ENCODE results near the gene IRF1. TPM values are rescaled to one million over a fixed set of nuclear protein-coding genes. Genes with fewer than 3 reads are reported as not detected.
A peak's percentile ranks its signal among the peaks of the same experiment; 100 is the strongest.

The IRF1 gene
- total and polyA plus RNA-seq, 4 donors: 32.9 to 141 (median 68.5) TPM

DNA sequence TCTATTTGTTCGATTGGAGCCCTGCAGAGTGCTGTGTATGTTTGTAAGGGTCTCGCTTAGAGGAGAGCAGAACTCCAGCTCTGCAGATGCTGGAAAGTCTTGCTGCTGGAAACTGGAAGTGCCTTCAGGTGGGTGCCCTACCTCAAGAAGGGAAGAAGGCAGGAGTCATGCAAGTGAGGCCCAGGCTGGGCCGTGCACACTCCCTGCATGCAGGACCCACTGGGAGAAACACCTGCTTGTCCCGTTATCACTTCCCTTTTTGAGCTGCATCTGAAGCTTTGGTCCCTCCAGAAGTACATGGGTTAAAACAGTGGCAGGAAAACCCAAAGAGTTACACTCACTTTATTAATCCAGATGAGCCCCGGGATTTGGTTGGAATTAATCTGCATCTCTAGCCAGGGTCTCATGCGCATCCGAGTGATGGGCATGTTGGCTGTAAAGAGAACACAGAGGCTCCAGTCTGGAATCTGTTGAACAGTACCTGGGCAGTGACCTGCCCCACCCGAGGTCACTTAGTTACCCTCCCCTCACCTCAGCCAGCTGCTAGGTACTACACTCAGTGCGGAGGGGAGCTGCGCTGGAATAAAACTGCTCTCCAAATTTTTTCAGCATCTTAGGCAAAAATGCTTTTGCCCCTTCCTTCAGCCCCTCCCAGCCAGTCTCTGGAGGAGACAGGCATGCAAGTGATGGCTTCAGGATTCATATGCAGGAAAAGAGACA is 1.4 kb downstream of the IRF1 start:
- peaks cover 0 to 40% (median 19%) of the 10 kb centered on the region in 5 donors for H3K4me1 ChIP-seq (ENCODE audit: control insufficient read depth in 5 of 5, insufficient read depth in 5 of 5, low read length in 5 of 5)
- ATAC-seq (ENCODE audit: insufficient read depth, low FRiP score): no peak
- TF ChIP-seq, protein P1, sequence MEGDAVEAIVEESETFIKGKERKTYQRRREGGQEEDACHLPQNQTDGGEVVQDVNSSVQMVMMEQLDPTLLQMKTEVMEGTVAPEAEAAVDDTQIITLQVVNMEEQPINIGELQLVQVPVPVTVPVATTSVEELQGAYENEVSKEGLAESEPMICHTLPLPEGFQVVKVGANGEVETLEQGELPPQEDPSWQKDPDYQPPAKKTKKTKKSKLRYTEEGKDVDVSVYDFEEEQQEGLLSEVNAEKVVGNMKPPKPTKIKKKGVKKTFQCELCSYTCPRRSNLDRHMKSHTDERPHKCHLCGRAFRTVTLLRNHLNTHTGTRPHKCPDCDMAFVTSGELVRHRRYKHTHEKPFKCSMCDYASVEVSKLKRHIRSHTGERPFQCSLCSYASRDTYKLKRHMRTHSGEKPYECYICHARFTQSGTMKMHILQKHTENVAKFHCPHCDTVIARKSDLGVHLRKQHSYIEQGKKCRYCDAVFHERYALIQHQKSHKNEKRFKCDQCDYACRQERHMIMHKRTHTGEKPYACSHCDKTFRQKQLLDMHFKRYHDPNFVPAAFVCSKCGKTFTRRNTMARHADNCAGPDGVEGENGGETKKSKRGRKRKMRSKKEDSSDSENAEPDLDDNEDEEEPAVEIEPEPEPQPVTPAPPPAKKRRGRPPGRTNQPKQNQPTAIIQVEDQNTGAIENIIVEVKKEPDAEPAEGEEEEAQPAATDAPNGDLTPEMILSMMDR (IDR thresholded peaks at IDR 0.05; ENCODE audit: control extremely low read depth, extremely low read depth): no peak
- peak in 1 of 3 donors; percentile 15 for DNase-seq
- no peaks in the 10 kb centered on the region for H3K27me3 ChIP-seq (ENCODE audit: control insufficient read depth in 3 of 3, insufficient read depth in 3 of 3, low read length in 2 of 3)
- peak overlapping the region; percentile 93 for H3K4me3 ChIP-seq
- H3K9me3 ChIP-seq (ENCODE audit: control insufficient read depth in 4 of 4, insufficient read depth in 3 of 4, low read length in 3 of 4): no peaks in the 10 kb centered on the region
- peak overlapping the region in 1 of 2 donors; percentile 56 for H3K9ac ChIP-seq (ENCODE audit: insufficient read depth in 1 of 2, low read length in 2 of 2)
- H3K36me3 ChIP-seq (ENCODE audit: control insufficient read depth in 4 of 4, insufficient read depth in 4 of 4, low read length in 4 of 4): peaks cover 4 to 34% (median 20%) of the 10 kb centered on the region in 4 donors
- peak overlapping the region; percentile 98 to 99 for H3K27ac ChIP-seq (ENCODE audit: low read depth in 1 of 2, low read length in 1 of 2)
- WGBS, 2 donors: 9 to 11% methylated on average over 10 of the region's 10 CpGs

DNA sequence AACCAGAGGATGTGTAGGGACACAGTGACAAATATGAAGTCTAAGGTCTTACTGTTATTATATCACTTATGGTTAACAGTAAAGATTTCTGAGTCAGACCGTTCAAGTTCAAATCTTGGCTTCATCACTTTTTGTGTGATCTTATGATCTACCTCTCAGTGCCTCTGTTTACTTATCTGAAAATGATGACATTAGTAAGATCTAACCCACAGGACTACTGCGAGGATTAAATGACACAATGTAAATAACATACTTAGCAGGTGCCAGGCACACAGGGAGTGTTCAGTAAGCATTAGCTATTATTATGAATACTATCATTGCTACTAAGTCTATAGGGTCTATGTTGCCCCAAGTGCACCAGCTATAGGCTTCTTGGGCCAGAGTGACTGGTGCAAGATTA is 2.0 kb downstream of the IRF1 start:
- Histone ChIP-seq H3K9ac (ENCODE audit: insufficient read depth in 1 of 2, low read length in 2 of 2) (no peak overlapping the region), H3K27me3 (ENCODE audit: control insufficient read depth in 3 of 3, insufficient read depth in 3 of 3, low read length in 2 of 3) (no peaks in the 10 kb centered on the region), H3K4me3 (no peak overlapping the region), H3K36me3 (ENCODE audit: control insufficient read depth in 4 of 4, insufficient read depth in 4 of 4, low read length in 4 of 4) (peaks cover 8 to 40% (median 26%) of the 10 kb centered on the region in 4 donors), H3K9me3 (ENCODE audit: control insufficient read depth in 4 of 4, insufficient read depth in 3 of 4, low read length in 3 of 4) (no peaks in the 10 kb centered on the region), H3K27ac (ENCODE audit: low read depth in 1 of 2, low read length in 1 of 2) (no peak overlapping the region), H3K4me1 (ENCODE audit: control insufficient read depth in 5 of 5, insufficient read depth in 5 of 5, low read length in 5 of 5) (peaks cover 0 to 40% (median 19%) of the 10 kb centered on the region in 5 donors)
- WGBS, 2 donors: 23 to 43% methylated on average over 2 of the region's 2 CpGs
- DNase-seq (no peak), ATAC-seq (ENCODE audit: insufficient read depth, low FRiP score) (no peak)
- TF ChIP-seq, protein P1 (IDR thresholded peaks at IDR 0.05; ENCODE audit: control extremely low read depth, extremely low read depth): no peak

DNA sequence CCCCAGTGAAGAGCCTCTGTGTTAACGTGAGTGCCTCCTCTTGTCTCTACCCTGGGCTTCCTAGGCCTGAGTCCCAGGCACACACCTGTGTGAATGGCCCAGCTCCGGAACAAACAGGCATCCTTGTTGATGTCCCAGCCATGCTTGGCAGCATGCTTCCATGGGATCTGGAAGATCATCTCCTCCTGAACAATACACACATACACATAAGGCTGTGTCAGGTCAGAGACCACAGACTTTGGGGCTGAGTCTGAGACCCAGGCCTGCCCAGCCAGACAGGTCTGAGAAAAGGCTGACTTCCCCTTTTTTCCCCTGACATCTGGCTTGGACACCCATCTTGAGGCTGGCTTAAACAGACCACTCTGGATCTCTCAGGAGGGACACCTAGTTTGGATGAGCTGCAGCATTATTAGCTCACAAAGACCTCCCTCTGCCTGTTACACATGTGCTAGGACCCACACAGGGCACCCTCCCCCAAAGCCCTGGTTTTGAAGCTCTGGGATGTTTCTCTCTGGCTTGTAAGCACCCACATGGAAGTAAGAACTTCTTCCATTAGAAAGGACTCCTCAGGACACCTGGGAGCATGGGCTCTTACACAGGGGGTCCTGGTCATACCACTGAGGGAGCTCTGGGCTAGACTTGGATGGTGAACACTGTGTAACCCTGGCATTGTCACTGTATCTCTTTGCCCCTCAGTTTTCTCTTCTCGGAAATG is 2.6 kb downstream of the IRF1 start:
- Histone ChIP-seq H3K4me1 (ENCODE audit: control insufficient read depth in 5 of 5, insufficient read depth in 5 of 5, low read length in 5 of 5) (peaks cover 0 to 40% (median 19%) of the 10 kb centered on the region in 5 donors), H3K9ac (ENCODE audit: insufficient read depth in 1 of 2, low read length in 2 of 2) (no peak overlapping the region)
- peak in 1 of 3 donors; percentile 10 for DNase-seq

More for the DNA sequence above, 2.6 kb downstream of the IRF1 start:
- H3K4me3 ChIP-seq: peak overlapping the region; percentile 11
- H3K27ac ChIP-seq (ENCODE audit: low read depth in 1 of 2, low read length in 1 of 2): peak overlapping the region in 1 of 2 donors; percentile 55
- H3K9me3 ChIP-seq (ENCODE audit: control insufficient read depth in 4 of 4, insufficient read depth in 3 of 4, low read length in 3 of 4): no peaks in the 10 kb centered on the region
- 41 to 44% methylated on average over 3 of the region's 3 CpGs for WGBS, 2 donors
- TF ChIP-seq, protein P1 (IDR thresholded peaks at IDR 0.05; ENCODE audit: control extremely low read depth, extremely low read depth): no peak
- H3K27me3 ChIP-seq (ENCODE audit: control insufficient read depth in 3 of 3, insufficient read depth in 3 of 3, low read length in 2 of 3): no peaks in the 10 kb centered on the region
- no peak for ATAC-seq (ENCODE audit: insufficient read depth, low FRiP score)
- peaks cover 14 to 46% (median 27%) of the 10 kb centered on the region in 4 donors for H3K36me3 ChIP-seq (ENCODE audit: control insufficient read depth in 4 of 4, insufficient read depth in 4 of 4, low read length in 4 of 4)

Data from lung (tissue), 12 donors.